GM12878 (cell line): ENCODE measurements around the gene EXOC3L1. TPM values are rescaled to one million over a fixed set of nuclear protein-coding genes. Genes with fewer than 3 reads are reported as not detected.

Source experiments
- ATAC-seq: fragments of 200-7000 bp; cut with Tn5 transposase; 3 replicates; pipeline ENCODE4 v1.9.1; 2020; ENCODE audit warnings: mild to moderate bottlenecking, moderate library complexity
- BruUV-seq: library from RNA; stranded (reverse); fragments of 400-500 nt; replicated peaks from 2 replicates; lab custom pipeline; 2021; lab: Mats Ljungman, UMichigan
- CTCF ChIA-PET: fragments of 300-600 bp; sonication (Branson Sonifier 250); formaldehyde crosslinking; extraction: SDS; loops from one replicate; lab custom pipeline; 2021; ENCODE audit warnings: inconsistent platforms; lab: Yijun Ruan, JAX
- POLR2A ChIA-PET: fragments of 350-600 bp; formaldehyde crosslinking; extraction: SDS; loops from one replicate; lab custom pipeline; 2021; ENCODE audit warnings: inconsistent platforms; lab: Charles Lee
- RAD21 ChIA-PET: fragments of 300-600 bp; sonication (Branson Sonifier 250); formaldehyde crosslinking; loops from one replicate; lab custom pipeline; 2023; ENCODE audit warnings: antibody characterized with exemption; ENCODE audit not compliant: unreplicated experiment; lab: Charles Lee
- SMC1A ChIA-PET: fragments of 300-600 bp; sonication (Branson Sonifier 250); formaldehyde crosslinking; loops from one replicate; lab custom pipeline; 2023; ENCODE audit not compliant: unreplicated experiment, uncharacterized antibody; lab: Charles Lee
- DNase-seq: peaks from one replicate; pipeline ENCODE4 v3.0.0-alpha.2; 2011; ENCODE audit warnings: low read depth, low spot score
- FAIRE-seq: peaks from 3 replicates; lab custom pipeline; 2011; peaks lifted over from hg19 to GRCh38; lab: Jason Lieb, UNC
- H2AFZ ChIP-seq: 2 replicates; pipeline ENCODE4 v1.6.0; 2011; ENCODE audit warnings: low read depth, low read length, control low read depth; ENCODE audit not compliant: control insufficient read depth
- H3K27ac ChIP-seq: 2 replicates; pipeline ENCODE4 v1.5.1; 2011; ENCODE audit warnings: control low read depth; ENCODE audit not compliant: control insufficient read depth, insufficient read depth
- H3K27me3 ChIP-seq, 2 experiments: replicated peaks in 1 of 2; 2 replicates each; pipeline versions ENCODE4 v1.6.0 to v1.6.1; 2011; ENCODE audit warnings: low read length in 1 of 2; ENCODE audit not compliant: control insufficient read depth in 2 of 2, insufficient read depth in 2 of 2
- H3K36me3 ChIP-seq, 2 experiments: 2 replicates each; pipeline ENCODE4 v1.5.1; 2011; ENCODE audit warnings: low read length in 1 of 2; ENCODE audit not compliant: control insufficient read depth in 2 of 2, insufficient read depth in 2 of 2
- H3K4me1 ChIP-seq: 2 replicates; pipeline ENCODE4 v1.6.1; 2011; ENCODE audit warnings: mild to moderate bottlenecking, low read length, moderate library complexity, mixed read lengths; ENCODE audit not compliant: control insufficient read depth, insufficient read depth
- H3K4me2 ChIP-seq: 2 replicates; pipeline ENCODE4 v1.6.0; 2011; ENCODE audit warnings: control low read depth; ENCODE audit not compliant: control insufficient read depth, insufficient read depth
- H3K4me3 ChIP-seq: fragments of 200-600 bp; sonication (generic); 2 replicates; pipeline ENCODE4 v1.5.1; 2016
- H3K79me2 ChIP-seq: 2 replicates; pipeline ENCODE4 v1.6.0; 2011; ENCODE audit warnings: low read length; ENCODE audit not compliant: control insufficient read depth, insufficient read depth
- H3K9ac ChIP-seq: 2 replicates; pipeline ENCODE4 v1.8.0; 2011; ENCODE audit warnings: low read length, control low read depth, mixed read lengths; ENCODE audit not compliant: control insufficient read depth, insufficient read depth
- H3K9me3 ChIP-seq: replicated peaks from 3 replicates; pipeline ENCODE4 v1.5.1; 2011; ENCODE audit warnings: mild to moderate bottlenecking, low read length; ENCODE audit not compliant: control insufficient read depth, insufficient read depth
- H4K20me1 ChIP-seq: 2 replicates; pipeline ENCODE4 v1.6.0; 2011; ENCODE audit not compliant: control insufficient read depth, insufficient read depth
- BACH1 ChIP-seq: fragments of 450-650 bp; IDR thresholded peaks from 2 replicates; pipeline ENCODE4 v1.6.1; 2017; ENCODE audit warnings: mild to moderate bottlenecking, borderline replicate concordance
- FOS ChIP-seq: IDR thresholded peaks from 3 replicates; pipeline ENCODE4 v1.6.1; 2011; ENCODE audit warnings: borderline replicate concordance; ENCODE audit not compliant: insufficient read length; ENCODE audit errors: extremely low read depth
- KLF5 ChIP-seq: fragments of 450-650 bp; IDR thresholded peaks from 2 replicates; pipeline ENCODE4 v1.6.1; 2014; ENCODE audit warnings: mild to moderate bottlenecking; ENCODE audit not compliant: partially characterized antibody
- LARP7 ChIP-seq: fragments of 450-650 bp; IDR thresholded peaks from 2 replicates; pipeline ENCODE4 v1.6.1; 2017; ENCODE audit warnings: mild to moderate bottlenecking
- POLR2AphosphoS5 ChIP-seq: IDR thresholded peaks from 2 replicates; pipeline ENCODE4 v1.6.1; 2011; ENCODE audit warnings: mild to moderate bottlenecking, low read length, inconsistent platforms
- SREBF2 ChIP-seq: IDR thresholded peaks from 2 replicates; pipeline ENCODE4 v1.6.1; 2012; ENCODE audit warnings: mild to moderate bottlenecking, low read length
- TCF3 ChIP-seq: IDR thresholded peaks from 2 replicates; pipeline ENCODE4 v1.6.1; 2012; ENCODE audit warnings: low read depth, mild to moderate bottlenecking, low read length, borderline replicate concordance; ENCODE audit not compliant: insufficient read depth
- TCF7 ChIP-seq: IDR thresholded peaks from 2 replicates; pipeline ENCODE4 v1.6.1; 2014; ENCODE audit warnings: antibody characterized with exemption, borderline replicate concordance
- USF2 ChIP-seq: IDR thresholded peaks from 2 replicates; pipeline ENCODE4 v1.6.1; 2011; ENCODE audit warnings: low read depth, low read length, improper control_type of control experiment, borderline replicate concordance
- ZNF24 ChIP-seq: fragments of 450-650 bp; IDR thresholded peaks from 2 replicates; pipeline ENCODE4 v1.6.1; 2017; ENCODE audit warnings: antibody characterized with exemption, mild to moderate bottlenecking
- ZSCAN29 ChIP-seq: fragments of 450-650 bp; IDR thresholded peaks from 2 replicates; pipeline ENCODE4 v1.6.1; 2017; ENCODE audit warnings: mild to moderate bottlenecking, moderate library complexity
- WGBS: methylation state at CpG from one replicate; pipeline ENCODE4 v1.1.6; 2016; ENCODE audit warnings: low lambda C conversion rate; ENCODE audit not compliant: insufficient replicate concordance, insufficient coverage; ENCODE audit errors: missing lambda C conversion rate; 5-methylcytosine and 5-hydroxymethylcytosine counted together
- in situ Hi-C: fragments of 300-500 bp; cut with MboI; formaldehyde crosslinking; loops from 9 replicates; pipeline ENCODE4 v1.14.3; 2018; ENCODE audit warnings: mixed read lengths
- intact Hi-C: fragments of 100-400 bp; cut with micrococcal nuclease; formaldehyde crosslinking; loops from one replicate; pipeline ENCODE4 v1.14.2; 2022; ENCODE audit not compliant: unreplicated experiment
- polyA plus RNA-seq, 11 experiments: library from polyadenylated mRNA; depleted of rRNA in 4 of 11; unstranded in 6 of 11; stranded (reverse) in 5 of 11; fragments of >200 nt; fragmentation: Nextera tagmentation in 4 of 11; fragmentation: Illumina TruSeq in 1 of 11; extraction: Ambion mirVana in 4 of 11; extraction: Trizol in 1 of 11; gene quantifications; 1 replicate in 1 of 11; 2 replicates in 10 of 11; pipeline versions ENCODE4 v1.2.1 to v1.2.3, GENCODE V29; 2011 to 2016; ENCODE audit warnings: inconsistent platforms in 2 of 11, missing spikeins in 2 of 11, low read depth in 1 of 11
- total RNA-seq, 4 experiments: library from RNA; depleted of rRNA in 3 of 4; stranded (reverse); fragments of >200 nt in 3 of 4; fragmentation: Illumina TruSeq in 1 of 4; extraction: Trizol in 1 of 4; gene quantifications; 2 replicates each; pipeline versions ENCODE4 v1.2.1 to v1.2.3, GENCODE V29; 2013 to 2021
- TF ChIP-seq, protein P1 (sequence below): fragments of 450-650 bp; IDR thresholded peaks from 2 replicates; pipeline ENCODE4 v1.6.1; 2016; ENCODE audit warnings: mild to moderate bottlenecking, moderate library complexity, borderline replicate concordance
- TF ChIP-seq, protein P2 (sequence below): fragments of 450-650 bp; IDR thresholded peaks from 2 replicates; pipeline ENCODE4 v1.6.1; 2017; ENCODE audit warnings: mild to moderate bottlenecking

EXOC3L1 gene
- total and polyA plus RNA-seq, 10 of the 15 experiments (the other 5 are each of a cell fraction or from before 2014, with no cell fraction given), result 0.07 to 0.42 TPM; not detected in 8

DNA sequence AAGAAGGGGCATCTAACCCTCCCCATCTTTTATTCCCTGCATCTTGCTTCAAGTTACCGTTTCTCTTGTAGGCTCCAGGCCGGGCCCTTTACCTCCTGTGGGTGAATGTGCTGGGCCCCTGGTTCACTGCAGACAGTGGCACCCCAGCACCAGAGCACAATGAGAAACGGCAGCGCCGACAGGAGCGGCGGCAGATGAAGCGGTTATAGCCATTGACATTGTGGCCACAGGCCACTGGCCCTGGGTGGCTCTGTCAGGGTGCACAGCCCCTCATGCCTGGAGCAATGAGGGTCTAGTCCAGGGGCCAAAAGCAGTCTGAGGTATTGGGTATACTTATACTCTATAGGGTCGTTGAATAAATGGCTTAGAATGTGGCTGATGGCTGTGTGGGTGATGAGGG, 39.0 kb upstream of the EXOC3L1 start (continued):
- TF ChIP-seq POLR2AphosphoS5, result 0 out of 2 replicates have a peak, but pooled peaks have one; percentile 9

DNA sequence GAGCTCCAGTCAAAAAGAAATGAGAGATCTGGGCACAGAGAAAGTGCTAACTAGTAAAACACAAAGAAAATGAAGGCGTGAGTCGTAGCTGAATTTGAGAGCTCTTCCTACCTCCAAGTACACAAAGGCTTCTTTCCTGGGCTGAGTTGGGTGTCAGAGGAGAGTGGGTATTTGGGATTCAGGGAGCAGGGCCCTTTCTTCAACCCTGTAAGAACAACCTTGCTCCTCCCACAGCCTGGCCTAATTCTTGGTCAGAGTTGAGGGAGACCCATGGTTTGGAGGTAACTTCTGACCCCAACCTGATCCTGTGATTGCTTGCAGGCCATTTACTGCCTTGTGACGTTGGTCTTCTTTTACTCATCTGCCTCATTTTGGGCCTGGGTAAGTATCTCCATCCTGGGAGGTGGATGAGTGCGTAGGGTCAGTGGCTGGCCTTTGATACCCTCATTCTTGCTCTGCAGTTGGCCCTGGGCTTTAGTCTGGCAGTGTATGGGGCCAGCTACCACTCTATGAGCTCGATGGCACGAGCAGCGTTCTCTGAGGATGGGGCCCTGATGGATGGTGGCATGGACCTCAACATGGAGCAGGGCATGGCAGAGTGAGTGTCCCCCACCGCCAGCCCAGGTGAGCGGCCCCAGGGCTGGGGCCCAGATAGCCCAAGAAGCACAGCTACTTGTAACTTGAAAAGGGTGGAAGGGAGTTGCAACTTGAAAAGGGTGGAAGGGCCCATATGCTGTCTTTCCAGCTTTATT, 38.3 kb upstream of the EXOC3L1 start:
- no peak overlapping the region for H3K27ac ChIP-seq
- intact Hi-C loops, result no loop called here
- TF ChIP-seq USF2 (no peak), TCF3 (no peak), SREBF2 (no peak), TCF7 (no peak), KLF5 (no peak), ZNF24 (no peak), ZSCAN29 (no peak), FOS (no peak), LARP7 (no peak), BACH1 (no peak)
- TF ChIP-seq, protein P1, sequence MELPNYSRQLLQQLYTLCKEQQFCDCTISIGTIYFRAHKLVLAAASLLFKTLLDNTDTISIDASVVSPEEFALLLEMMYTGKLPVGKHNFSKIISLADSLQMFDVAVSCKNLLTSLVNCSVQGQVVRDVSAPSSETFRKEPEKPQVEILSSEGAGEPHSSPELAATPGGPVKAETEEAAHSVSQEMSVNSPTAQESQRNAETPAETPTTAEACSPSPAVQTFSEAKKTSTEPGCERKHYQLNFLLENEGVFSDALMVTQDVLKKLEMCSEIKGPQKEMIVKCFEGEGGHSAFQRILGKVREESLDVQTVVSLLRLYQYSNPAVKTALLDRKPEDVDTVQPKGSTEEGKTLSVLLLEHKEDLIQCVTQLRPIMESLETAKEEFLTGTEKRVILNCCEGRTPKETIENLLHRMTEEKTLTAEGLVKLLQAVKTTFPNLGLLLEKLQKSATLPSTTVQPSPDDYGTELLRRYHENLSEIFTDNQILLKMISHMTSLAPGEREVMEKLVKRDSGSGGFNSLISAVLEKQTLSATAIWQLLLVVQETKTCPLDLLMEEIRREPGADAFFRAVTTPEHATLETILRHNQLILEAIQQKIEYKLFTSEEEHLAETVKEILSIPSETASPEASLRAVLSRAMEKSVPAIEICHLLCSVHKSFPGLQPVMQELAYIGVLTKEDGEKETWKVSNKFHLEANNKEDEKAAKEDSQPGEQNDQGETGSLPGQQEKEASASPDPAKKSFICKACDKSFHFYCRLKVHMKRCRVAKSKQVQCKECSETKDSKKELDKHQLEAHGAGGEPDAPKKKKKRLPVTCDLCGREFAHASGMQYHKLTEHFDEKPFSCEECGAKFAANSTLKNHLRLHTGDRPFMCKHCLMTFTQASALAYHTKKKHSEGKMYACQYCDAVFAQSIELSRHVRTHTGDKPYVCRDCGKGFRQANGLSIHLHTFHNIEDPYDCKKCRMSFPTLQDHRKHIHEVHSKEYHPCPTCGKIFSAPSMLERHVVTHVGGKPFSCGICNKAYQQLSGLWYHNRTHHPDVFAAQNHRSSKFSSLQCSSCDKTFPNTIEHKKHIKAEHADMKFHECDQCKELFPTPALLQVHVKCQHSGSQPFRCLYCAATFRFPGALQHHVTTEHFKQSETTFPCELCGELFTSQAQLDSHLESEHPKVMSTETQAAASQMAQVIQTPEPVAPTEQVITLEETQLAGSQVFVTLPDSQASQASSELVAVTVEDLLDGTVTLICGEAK, result no peak
- TF ChIP-seq, protein P2, sequence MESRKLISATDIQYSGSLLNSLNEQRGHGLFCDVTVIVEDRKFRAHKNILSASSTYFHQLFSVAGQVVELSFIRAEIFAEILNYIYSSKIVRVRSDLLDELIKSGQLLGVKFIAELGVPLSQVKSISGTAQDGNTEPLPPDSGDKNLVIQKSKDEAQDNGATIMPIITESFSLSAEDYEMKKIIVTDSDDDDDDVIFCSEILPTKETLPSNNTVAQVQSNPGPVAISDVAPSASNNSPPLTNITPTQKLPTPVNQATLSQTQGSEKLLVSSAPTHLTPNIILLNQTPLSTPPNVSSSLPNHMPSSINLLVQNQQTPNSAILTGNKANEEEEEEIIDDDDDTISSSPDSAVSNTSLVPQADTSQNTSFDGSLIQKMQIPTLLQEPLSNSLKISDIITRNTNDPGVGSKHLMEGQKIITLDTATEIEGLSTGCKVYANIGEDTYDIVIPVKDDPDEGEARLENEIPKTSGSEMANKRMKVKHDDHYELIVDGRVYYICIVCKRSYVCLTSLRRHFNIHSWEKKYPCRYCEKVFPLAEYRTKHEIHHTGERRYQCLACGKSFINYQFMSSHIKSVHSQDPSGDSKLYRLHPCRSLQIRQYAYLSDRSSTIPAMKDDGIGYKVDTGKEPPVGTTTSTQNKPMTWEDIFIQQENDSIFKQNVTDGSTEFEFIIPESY, result no peak

More for the DNA sequence above, 38.3 kb upstream of the EXOC3L1 start:
- peaks cover 18% of the 10 kb centered on the region for H3K79me2 ChIP-seq
- peak overlapping the region; percentile 86 for H3K4me2 ChIP-seq
- H2AFZ ChIP-seq, result no peak overlapping the region
- CTCF ChIA-PET, result interaction anchor here (0.6 to 2.5 kb wide), 7 partner anchors 11 to 73 kb away, joined by 3 to 25 read pairs (median 6); partner anchors contain the start of genes ELMO3, FBXL8, FHOD1 and TRADD
- BruUV-seq, result no TSS peak
- peaks cover 14 to 25% of the 10 kb centered on the region in 2 experiments; a peak in 3 of 4 replicates for H3K36me3 ChIP-seq
- DNase-seq (no peak), FAIRE-seq (no peak), ATAC-seq (no peak)
- POLR2A ChIA-PET, result interaction anchor here (1.0 to 7.7 kb wide), 4 partner anchors 8 to 67 kb away, joined by 3 to 100 read pairs (median 12); partner anchors contain the start of genes E2F4, FHOD1 and SLC9A5
- no peaks in the 10 kb centered on the region for H3K9me3 ChIP-seq
- WGBS, result 81% methylated on average over 9 of the region's 9 CpGs
- H3K4me1 ChIP-seq, result peaks cover 12% of the 10 kb centered on the region
- SMC1A ChIA-PET, result interaction anchor here (0.6 to 2.6 kb wide), 4 partner anchors 16 to 32 kb away, joined by 3 to 21 read pairs (median 10); partner anchors contain the start of genes FHOD1 and SLC9A5
- no peaks in the 10 kb centered on the region for H3K27me3 ChIP-seq
- peak overlapping the region; percentile 87 for H3K4me3 ChIP-seq
- in situ Hi-C loops, result no loop called here
- peak overlapping the region; percentile 80 for H3K9ac ChIP-seq
- RAD21 ChIA-PET, result interaction anchor here (3.1 kb wide), 1 partner anchor 15 kb away, joined by 35 read pairs; no protein-coding TSS in a partner anchor
- H4K20me1 ChIP-seq, result no peaks in the 10 kb centered on the region
